Osteocyte (in vitro differentiated cells): Measurements from ENCODE around the gene SPTB. TPM values are rescaled to one million over a fixed set of nuclear protein-coding genes. Genes with fewer than 3 reads are reported as not detected.

Experiments used
- DNase-seq: peaks from one replicate; pipeline ENCODE4 v3.0.0; 2021; ENCODE audit warnings: mixed read lengths; ENCODE audit not compliant: unreplicated experiment; ENCODE audit errors: extremely low spot score
- H3K27ac Mint-ChIP-seq: one replicate; pipeline ENCODE4 v1.8.0; 2021; ENCODE audit warnings: mild to moderate bottlenecking, mixed read lengths; ENCODE audit not compliant: unreplicated experiment
- H3K27me3 Mint-ChIP-seq: one replicate; pipeline ENCODE4 v1.8.0; 2021; ENCODE audit warnings: mixed read lengths; ENCODE audit not compliant: unreplicated experiment
- H3K36me3 Mint-ChIP-seq: one replicate; pipeline ENCODE4 v1.8.0; 2021; ENCODE audit warnings: mixed read lengths; ENCODE audit not compliant: unreplicated experiment
- H3K4me1 Mint-ChIP-seq: one replicate; pipeline ENCODE4 v1.8.0; 2021; ENCODE audit warnings: mixed read lengths; ENCODE audit not compliant: unreplicated experiment
- H3K4me3 Mint-ChIP-seq: one replicate; pipeline ENCODE4 v1.8.0; 2021; ENCODE audit warnings: mild to moderate bottlenecking, moderate library complexity, mixed read lengths; ENCODE audit not compliant: unreplicated experiment
- H3K9me3 Mint-ChIP-seq: one replicate; pipeline ENCODE4 v1.8.0; 2021; ENCODE audit warnings: mixed read lengths; ENCODE audit not compliant: unreplicated experiment
- total RNA-seq: library from RNA; stranded (reverse); gene quantifications from 2 replicates; pipeline ENCODE4 v1.2.1, GENCODE V29; 2021
- TF ChIP-seq, protein P1 (sequence below): fragments of 200-600 bp; sonication (generic); IDR thresholded peaks from 2 replicates; pipeline ENCODE4 v1.5.0; 2021; ENCODE audit warnings: antibody characterized with exemption, mild to moderate bottlenecking, moderate library complexity

The SPTB gene
- total RNA-seq, 1 donor from 2014 or later: 0.35 TPM

DNA sequence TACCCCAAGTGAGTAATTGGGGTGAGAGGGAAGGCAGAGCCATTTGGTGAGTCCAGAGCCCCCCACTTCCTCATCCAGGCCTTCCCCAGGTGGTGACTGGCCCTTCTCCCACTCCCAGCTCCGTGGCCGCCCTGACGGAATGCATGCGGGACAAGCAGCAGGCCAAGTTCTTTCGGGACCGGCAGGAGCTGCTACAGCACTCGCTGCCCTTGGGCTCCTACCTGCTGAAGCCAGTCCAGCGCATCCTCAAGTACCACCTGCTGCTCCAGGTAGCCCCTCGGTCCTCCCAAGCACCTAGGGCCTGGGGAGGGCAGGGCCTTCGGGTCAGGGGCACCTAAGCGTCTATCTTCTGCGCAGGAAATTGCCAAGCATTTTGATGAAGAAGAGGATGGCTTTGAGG, 149.0 kb downstream of the SPTB start:
- TF ChIP-seq, protein P1, sequence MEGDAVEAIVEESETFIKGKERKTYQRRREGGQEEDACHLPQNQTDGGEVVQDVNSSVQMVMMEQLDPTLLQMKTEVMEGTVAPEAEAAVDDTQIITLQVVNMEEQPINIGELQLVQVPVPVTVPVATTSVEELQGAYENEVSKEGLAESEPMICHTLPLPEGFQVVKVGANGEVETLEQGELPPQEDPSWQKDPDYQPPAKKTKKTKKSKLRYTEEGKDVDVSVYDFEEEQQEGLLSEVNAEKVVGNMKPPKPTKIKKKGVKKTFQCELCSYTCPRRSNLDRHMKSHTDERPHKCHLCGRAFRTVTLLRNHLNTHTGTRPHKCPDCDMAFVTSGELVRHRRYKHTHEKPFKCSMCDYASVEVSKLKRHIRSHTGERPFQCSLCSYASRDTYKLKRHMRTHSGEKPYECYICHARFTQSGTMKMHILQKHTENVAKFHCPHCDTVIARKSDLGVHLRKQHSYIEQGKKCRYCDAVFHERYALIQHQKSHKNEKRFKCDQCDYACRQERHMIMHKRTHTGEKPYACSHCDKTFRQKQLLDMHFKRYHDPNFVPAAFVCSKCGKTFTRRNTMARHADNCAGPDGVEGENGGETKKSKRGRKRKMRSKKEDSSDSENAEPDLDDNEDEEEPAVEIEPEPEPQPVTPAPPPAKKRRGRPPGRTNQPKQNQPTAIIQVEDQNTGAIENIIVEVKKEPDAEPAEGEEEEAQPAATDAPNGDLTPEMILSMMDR: no peak
- H3K4me1 Mint-ChIP-seq: peaks cover 28% of the 10 kb centered on the region
- no peaks in the 10 kb centered on the region for H3K27me3 Mint-ChIP-seq
- no peak overlapping the region for H3K4me3 Mint-ChIP-seq
- H3K9me3 Mint-ChIP-seq: no peaks in the 10 kb centered on the region
- peaks cover 39% of the 10 kb centered on the region for H3K36me3 Mint-ChIP-seq
- no peak for DNase-seq
- H3K27ac Mint-ChIP-seq: no peak overlapping the region

DNA sequence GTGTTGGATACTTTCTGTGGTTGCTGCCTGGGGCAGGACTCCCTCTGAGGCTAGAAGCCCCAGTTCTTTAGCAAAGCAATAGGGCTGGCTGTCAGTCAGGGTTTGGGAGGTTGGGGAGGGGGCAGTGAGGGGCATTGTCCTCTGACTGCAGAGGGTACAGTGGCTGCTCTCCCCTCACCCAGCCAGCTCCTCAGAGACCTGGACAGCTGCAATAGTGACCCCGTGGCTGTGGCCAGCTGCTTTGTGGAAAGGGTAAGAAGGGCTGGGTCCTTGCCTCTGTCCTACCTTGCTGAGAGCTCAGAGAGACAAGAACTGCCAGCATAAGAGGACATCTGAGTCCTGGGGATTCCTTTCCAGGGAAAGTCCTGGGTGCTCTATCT, 149.7 kb downstream of the SPTB start:
- Mint-ChIP-seq H3K4me3 (no peak overlapping the region), H3K36me3 (peaks cover 37% of the 10 kb centered on the region), H3K9me3 (no peaks in the 10 kb centered on the region), H3K4me1 (peaks cover 31% of the 10 kb centered on the region), H3K27ac (no peak overlapping the region), H3K27me3 (no peaks in the 10 kb centered on the region)
- TF ChIP-seq, protein P1: no peak
- DNase-seq: no peak

DNA sequence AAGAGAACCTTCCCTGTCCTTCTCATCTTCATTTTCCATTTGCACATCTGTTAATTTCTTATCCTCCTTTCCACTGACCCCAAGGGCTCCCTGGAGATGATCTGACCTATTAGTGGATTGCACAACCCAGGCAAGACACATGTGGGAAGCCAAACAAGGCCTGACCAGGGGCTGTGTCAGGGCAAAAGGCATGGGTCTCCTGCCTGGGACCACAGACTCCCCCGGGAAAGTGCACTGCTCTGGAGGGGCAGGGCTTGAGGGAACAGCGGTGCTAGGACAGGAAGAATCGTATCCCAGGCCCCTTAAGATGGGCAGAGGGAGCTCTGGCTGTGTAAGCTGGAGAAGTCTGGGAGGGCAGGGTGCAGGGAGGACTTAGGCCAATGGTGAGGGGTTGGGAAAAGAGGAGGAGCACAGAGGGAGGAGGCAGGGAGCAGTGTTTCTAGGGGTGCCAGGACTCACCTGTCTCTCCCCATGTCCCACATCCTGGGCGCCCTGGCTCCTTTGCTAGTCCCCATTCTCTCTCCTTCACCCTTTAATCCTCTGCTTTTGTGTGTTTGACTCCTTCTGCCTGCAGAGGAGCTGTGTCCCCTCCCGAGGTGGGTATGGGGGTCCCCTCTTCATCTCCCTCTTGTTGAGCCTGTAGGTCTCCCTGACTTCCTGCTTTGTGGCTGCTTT, 150.2 kb downstream of the SPTB start:
- TF ChIP-seq, protein P1: no peak
- H3K27me3 Mint-ChIP-seq: no peaks in the 10 kb centered on the region
- H3K4me3 Mint-ChIP-seq: no peak overlapping the region
- peaks cover 36% of the 10 kb centered on the region for H3K36me3 Mint-ChIP-seq
- no peak for DNase-seq
- no peak overlapping the region for H3K27ac Mint-ChIP-seq
- no peaks in the 10 kb centered on the region for H3K9me3 Mint-ChIP-seq
- peaks cover 34% of the 10 kb centered on the region for H3K4me1 Mint-ChIP-seq

DNA sequence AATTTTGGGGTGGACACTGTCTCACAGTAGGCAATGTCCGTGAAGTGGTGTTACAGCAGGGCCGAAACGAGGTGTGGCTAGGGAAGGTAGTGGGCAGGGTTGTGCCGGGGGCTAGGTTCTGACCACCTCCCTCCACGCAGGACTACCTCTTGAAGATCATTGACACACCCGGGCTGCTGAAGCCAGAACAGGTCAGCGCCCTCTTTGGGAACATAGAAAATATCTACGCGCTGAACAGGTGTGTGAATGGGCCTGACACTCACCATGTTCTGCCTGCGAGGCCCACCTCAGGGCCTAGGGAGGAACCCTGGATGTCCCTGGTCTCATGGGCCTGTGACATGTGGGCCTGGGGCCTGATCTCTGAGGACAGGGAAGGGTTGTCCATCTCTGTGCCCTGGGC, 150.9 kb downstream of the SPTB start:
- H3K27ac Mint-ChIP-seq: no peak overlapping the region
- no peaks in the 10 kb centered on the region for H3K27me3 Mint-ChIP-seq
- H3K4me1 Mint-ChIP-seq: peaks cover 39% of the 10 kb centered on the region
- H3K9me3 Mint-ChIP-seq: no peaks in the 10 kb centered on the region
- DNase-seq: no peak
- peaks cover 35% of the 10 kb centered on the region for H3K36me3 Mint-ChIP-seq
- H3K4me3 Mint-ChIP-seq: no peak overlapping the region
- TF ChIP-seq, protein P1: no peak

DNA sequence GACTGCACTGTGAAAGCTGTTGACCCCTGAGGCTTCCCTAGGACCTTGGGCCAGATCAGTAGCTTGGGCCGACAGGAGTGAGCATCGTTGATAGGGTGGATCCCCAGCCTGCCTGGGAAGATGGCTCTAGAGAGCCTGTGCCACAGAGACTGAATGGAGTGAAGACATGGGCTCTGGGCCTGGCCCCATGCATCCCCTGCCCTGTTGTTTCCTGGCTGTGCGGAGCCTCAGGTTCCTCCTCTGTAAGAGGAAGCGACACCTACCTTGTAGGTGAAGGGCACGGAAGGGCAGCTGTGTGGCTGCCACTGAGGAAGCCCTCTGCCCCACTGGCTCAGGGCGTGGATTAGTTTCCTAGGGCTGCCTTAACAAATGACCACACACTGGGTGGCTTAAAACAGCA, 151.6 kb downstream of the SPTB start:
- Mint-ChIP-seq H3K27ac (no peak overlapping the region), H3K36me3 (peaks cover 30% of the 10 kb centered on the region), H3K27me3 (no peaks in the 10 kb centered on the region), H3K4me3 (no peak overlapping the region), H3K4me1 (peaks cover 44% of the 10 kb centered on the region), H3K9me3 (no peaks in the 10 kb centered on the region)
- TF ChIP-seq, protein P1: no peak
- DNase-seq: no peak
